Measurements from ENCODE around the gene SLK.

- TF ChIP-seq CTCF (IDR thresholded peaks at IDR 0.05; ENCODE audit: insufficient read depth, low read depth, low read length) (no peak), EZH2 (IDR thresholded peaks at IDR 0.05; ENCODE audit: insufficient read depth, low read length) (no peak)
These were observed 69.7 kb downstream of the SLK start for GRCh38 chr10:104036518-104037260.
